Activated T-cell treated with anti-CD3 and anti-CD28 coated beads, Interleukin-2, amount 50 U/mL, for 48 hours (primary cell): ENCODE data around the gene DARS1.

Experiments used
- DNase-seq, 2 experiments: peaks; one replicate each; pipeline ENCODE4 v3.0.0-alpha.2; 2020

Gene DARS1

GRCh38 chr2:135985018-135985825, at the start of gene DARS1:
Gene DARS1 (minus strand): TSS chr2:135985626. CDS start chr2:135985468, 158 bp downstream.
- DNase-seq, result peak; percentile 91 to 92

GRCh38 chr2:136034629-136035028, 49.2 kb upstream of the DARS1 start:
- no peak for DNase-seq

GRCh38 chr2:136032817-136033535, 47.5 kb upstream of the DARS1 start:
- DNase-seq, result no peak

- DNase-seq, result no peak
Observed at GRCh38 chr2:136032192-136032591, 46.8 kb upstream of the DARS1 start.

GRCh38 chr2:136031711-136032110, 46.3 kb upstream of the DARS1 start:
- no peak for DNase-seq

GRCh38 chr2:136030406-136030805, 45.0 kb upstream of the DARS1 start:
- DNase-seq, result no peak

- no peak for DNase-seq
Observed at GRCh38 chr2:136029149-136029548, 43.7 kb upstream of the DARS1 start.

- DNase-seq, result no peak
Observed at GRCh38 chr2:136028001-136028400, 42.6 kb upstream of the DARS1 start.

GRCh38 chr2:136027112-136027511, 41.7 kb upstream of the DARS1 start:
- DNase-seq, result no peak

- peak; percentile 56 to 68 for DNase-seq
Observed at GRCh38 chr2:136025057-136025973, 39.9 kb upstream of the DARS1 start.

- no peak for DNase-seq
Observed at GRCh38 chr2:136024616-136025015, 39.2 kb upstream of the DARS1 start.

- DNase-seq, result no peak
Observed at GRCh38 chr2:136024185-136024584, 38.8 kb upstream of the DARS1 start.

GRCh38 chr2:136023416-136023815, 38.0 kb upstream of the DARS1 start:
- no peak for DNase-seq

GRCh38 chr2:136022396-136023146, 37.1 kb upstream of the DARS1 start:
- DNase-seq, result no peak

- no peak for DNase-seq
Observed at GRCh38 chr2:136021976-136022375, 36.5 kb upstream of the DARS1 start.

- DNase-seq, result no peak
Observed at GRCh38 chr2:136021406-136021805, 36.0 kb upstream of the DARS1 start.

GRCh38 chr2:136020831-136021230, 35.4 kb upstream of the DARS1 start:
- DNase-seq, result no peak

- DNase-seq, result no peak
Observed at GRCh38 chr2:136019825-136020224, 34.4 kb upstream of the DARS1 start.

- DNase-seq, result no peak
Observed at GRCh38 chr2:136019306-136019705, 33.9 kb upstream of the DARS1 start.

GRCh38 chr2:136017786-136018185, 32.4 kb upstream of the DARS1 start:
- no peak for DNase-seq

GRCh38 chr2:136016836-136017235, 31.4 kb upstream of the DARS1 start:
- no peak for DNase-seq

- no peak for DNase-seq
Observed at GRCh38 chr2:136016427-136016826, 31.0 kb upstream of the DARS1 start.
